Nasal cavity respiratory epithelium epithelial cell of viscerocranial mucosa (primary cell): ENCODE data around the gene EIF5B. TPM values are rescaled to one million over a fixed set of nuclear protein-coding genes. Genes with fewer than 3 reads are reported as not detected.

ENCODE experiments used
- total RNA-seq: library from RNA; depleted of rRNA; stranded (reverse); fragments of >200 nt; gene quantifications from 2 replicates; pipeline ENCODE4 v1.2.3, GENCODE V29; 2014

The EIF5B gene, protein sequence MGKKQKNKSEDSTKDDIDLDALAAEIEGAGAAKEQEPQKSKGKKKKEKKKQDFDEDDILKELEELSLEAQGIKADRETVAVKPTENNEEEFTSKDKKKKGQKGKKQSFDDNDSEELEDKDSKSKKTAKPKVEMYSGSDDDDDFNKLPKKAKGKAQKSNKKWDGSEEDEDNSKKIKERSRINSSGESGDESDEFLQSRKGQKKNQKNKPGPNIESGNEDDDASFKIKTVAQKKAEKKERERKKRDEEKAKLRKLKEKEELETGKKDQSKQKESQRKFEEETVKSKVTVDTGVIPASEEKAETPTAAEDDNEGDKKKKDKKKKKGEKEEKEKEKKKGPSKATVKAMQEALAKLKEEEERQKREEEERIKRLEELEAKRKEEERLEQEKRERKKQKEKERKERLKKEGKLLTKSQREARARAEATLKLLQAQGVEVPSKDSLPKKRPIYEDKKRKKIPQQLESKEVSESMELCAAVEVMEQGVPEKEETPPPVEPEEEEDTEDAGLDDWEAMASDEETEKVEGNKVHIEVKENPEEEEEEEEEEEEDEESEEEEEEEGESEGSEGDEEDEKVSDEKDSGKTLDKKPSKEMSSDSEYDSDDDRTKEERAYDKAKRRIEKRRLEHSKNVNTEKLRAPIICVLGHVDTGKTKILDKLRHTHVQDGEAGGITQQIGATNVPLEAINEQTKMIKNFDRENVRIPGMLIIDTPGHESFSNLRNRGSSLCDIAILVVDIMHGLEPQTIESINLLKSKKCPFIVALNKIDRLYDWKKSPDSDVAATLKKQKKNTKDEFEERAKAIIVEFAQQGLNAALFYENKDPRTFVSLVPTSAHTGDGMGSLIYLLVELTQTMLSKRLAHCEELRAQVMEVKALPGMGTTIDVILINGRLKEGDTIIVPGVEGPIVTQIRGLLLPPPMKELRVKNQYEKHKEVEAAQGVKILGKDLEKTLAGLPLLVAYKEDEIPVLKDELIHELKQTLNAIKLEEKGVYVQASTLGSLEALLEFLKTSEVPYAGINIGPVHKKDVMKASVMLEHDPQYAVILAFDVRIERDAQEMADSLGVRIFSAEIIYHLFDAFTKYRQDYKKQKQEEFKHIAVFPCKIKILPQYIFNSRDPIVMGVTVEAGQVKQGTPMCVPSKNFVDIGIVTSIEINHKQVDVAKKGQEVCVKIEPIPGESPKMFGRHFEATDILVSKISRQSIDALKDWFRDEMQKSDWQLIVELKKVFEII
- 24.3 and 58.0 TPM in 2 replicates for total RNA-seq

DNA sequence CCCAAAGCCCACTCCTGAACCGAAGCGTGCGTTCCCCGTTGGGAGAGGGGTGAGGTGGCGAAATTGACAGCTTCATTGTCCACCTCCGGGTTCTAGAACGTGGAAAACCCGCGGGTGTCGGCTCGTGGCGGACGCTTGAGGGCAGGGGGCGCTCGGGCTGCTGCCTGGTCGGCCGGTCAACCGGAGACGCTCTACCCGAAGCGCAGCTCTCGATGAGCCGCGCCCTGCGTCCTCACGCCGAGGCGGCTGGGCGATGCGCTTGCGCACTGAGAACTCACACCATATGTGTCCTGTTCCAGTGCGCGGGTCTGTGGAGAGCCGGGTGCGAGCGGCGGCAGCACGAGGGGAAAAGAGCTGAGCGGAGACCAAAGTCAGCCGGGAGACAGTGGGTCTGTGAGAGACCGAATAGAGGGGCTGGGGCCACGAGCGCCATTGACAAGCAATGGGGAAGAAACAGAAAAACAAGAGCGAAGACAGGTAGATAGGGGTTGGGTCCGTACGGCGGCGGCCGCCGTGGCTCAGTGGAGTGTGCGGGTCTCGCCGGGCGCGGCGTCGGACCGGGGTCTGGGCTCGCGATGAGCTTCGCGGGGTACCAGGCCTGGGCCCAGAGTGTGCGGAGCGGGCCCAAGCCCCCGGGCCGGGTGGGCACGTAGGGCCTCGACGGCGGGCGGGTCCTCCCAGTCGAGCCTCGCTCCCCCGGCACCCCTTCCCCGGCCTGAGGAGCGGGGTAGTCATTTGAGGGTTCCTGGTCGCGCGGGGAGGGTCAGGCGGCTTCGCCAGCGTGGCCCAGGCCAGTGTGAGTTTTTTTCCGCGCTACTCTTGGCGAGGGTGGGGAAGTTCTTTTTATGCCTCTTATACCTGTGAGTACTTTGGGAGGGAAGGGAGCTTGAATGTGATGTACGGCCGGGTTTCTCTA lies at the start of gene EIF5B:
Gene EIF5B, plus strand, starts transcription at position 277 of the 916 bp plus-strand sequence. Its CDS starts 166 bp downstream, at position 443.

DNA sequence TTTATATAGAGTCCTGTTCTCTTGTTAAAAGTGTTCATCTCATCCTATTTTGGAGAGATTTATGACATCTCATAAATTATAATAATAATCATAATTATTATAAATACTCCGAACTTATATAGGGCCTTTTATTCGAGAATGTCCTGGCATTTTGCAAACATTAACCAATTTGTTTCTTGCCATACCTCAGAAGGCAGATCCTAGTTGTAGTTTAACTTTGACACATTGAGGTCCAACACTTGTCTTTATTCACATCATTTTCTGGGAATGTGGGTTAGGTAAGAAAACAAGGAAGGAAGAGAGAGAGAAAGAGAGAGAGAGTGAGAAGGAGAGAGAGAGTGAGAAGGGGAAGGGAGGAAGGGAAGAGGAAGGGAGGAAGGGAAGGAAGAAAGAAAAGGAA lies 36.1 kb upstream of the EIF5B start, which contains the start of gene LYG1:
Gene LYG1, minus strand, starts transcription at position 101 of the 400 bp plus-strand sequence. CDS start 5,527 bp downstream, outside the sequence.

DNA sequence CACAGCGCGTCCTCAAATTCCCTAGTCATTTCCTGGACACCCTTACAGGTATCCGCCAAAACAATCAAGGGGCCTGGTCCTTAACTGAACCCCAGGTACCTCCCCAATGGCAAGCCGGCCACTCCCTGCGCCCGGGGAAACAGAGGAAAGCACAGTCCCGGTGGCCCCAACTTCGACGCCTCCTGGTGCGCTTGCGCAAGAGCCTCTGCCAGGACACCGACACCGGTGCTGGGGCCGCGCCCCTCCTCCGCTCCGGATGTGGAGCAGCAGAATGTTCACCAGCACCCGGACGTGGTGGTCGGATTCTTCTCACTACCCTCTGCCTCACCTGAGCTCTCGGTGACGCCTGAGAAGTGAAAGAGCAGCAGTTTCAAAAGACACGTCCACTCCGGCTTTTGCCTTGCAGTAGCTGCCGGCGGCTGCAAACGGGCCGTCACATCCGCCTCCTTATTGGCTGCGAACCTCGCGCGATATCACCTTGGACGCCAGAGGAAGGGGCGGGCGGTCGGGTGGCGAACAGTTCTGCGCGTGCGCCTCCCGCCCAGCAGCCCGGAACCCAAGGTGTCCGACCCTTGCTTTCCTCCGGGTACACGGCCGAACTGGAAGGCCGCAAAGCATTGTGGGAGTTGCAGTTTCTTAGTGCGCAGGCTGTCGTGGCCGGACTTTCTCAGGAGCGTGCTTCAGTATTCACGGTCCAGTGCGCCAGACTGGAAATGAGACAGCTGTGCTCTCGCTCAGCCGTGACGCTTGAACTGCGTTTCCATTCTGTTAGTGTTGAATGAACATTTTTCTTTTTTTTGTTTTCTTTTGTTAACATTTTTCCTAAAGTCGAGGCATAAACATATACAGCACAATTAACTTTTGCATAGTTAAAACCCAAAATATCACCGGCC lies 1.0 kb upstream of the EIF5B start, which contains the start of gene TXNDC9:
Gene TXNDC9, minus strand, starts transcription at position 423 of the 893 bp plus-strand sequence. CDS start 3,123 bp downstream, outside the sequence.

Other genes with a start within 250 kb of the EIF5B start
- gene C2orf15, start 195.7 kb upstream of the EIF5B start, total RNA-seq, result 0.93 and 2.1 TPM in 2 replicates
- 7.9 and 8.6 TPM in 2 replicates for gene TSGA10, start 182.4 kb upstream of the EIF5B start, total RNA-seq
- gene LIPT1, start 182.4 kb upstream of the EIF5B start, total RNA-seq, result 7.8 and 8.9 TPM in 2 replicates
- 19.9 and 35.9 TPM in 2 replicates for gene MITD1, start 156.3 kb upstream of the EIF5B start, total RNA-seq
- gene MRPL30, start 156.2 kb upstream of the EIF5B start, total RNA-seq, result 31.8 TPM in 2 replicates
- not detected in 2 replicates for gene LYG2, start 81.7 kb upstream of the EIF5B start, total RNA-seq
- 0.68 and 0.78 TPM in 2 replicates for gene LYG1, start 36.2 kb upstream of the EIF5B start, total RNA-seq
- 63.2 and 65.2 TPM in 2 replicates for gene TXNDC9, start 1.1 kb upstream of the EIF5B start, total RNA-seq
- 46.8 and 67.8 TPM in 2 replicates for gene REV1, start 152.6 kb downstream of the EIF5B start, total RNA-seq